Thoracic aorta (tissue), 2 donors: ENCODE results near the gene EPHX1. TPM values are rescaled to one million over a fixed set of nuclear protein-coding genes. Genes with fewer than 3 reads are reported as not detected.

Source experiments
- ATAC-seq: fragments of 150-250 bp; one replicate; pipeline ENCODE4 v1.8.0; 2017; ENCODE audit warnings: low read depth; ENCODE audit not compliant: insufficient number of reproducible peaks, low FRiP score
- DNase-seq: peaks from one replicate; pipeline ENCODE4 v3.0.0-alpha.2; 2020; ENCODE audit warnings: low spot score
- H3K27ac ChIP-seq, 2 donors: fragments of 200-600 bp; sonication (generic); 1 replicate in 1 of 2; 2 replicates in 1 of 2; pipeline ENCODE4 v1.5.1; 2016; ENCODE audit warnings: mild to moderate bottlenecking in 2 of 2, moderate library complexity in 2 of 2
- H3K27me3 ChIP-seq: fragments of 200-600 bp; sonication (generic); replicated peaks from 2 replicates; pipeline ENCODE4 v1.6.0; 2016; ENCODE audit warnings: mild to moderate bottlenecking; ENCODE audit not compliant: insufficient read depth
- H3K36me3 ChIP-seq: fragments of 200-600 bp; sonication (generic); one replicate; pipeline ENCODE4 v1.5.1; 2016
- H3K4me1 ChIP-seq, 2 donors: fragments of 200-600 bp; sonication (generic); 1 replicate in 1 of 2; 2 replicates in 1 of 2; pipeline versions ENCODE4 v1.5.1 to v1.6.0; 2016; ENCODE audit warnings: low read depth in 2 of 2, mild to moderate bottlenecking in 1 of 2; ENCODE audit not compliant: control insufficient read depth in 1 of 2
- H3K4me3 ChIP-seq: fragments of 200-600 bp; sonication (generic); 2 replicates; pipeline ENCODE4 v1.5.1; 2016; ENCODE audit warnings: mild to moderate bottlenecking
- H3K9me3 ChIP-seq: fragments of 200-600 bp; sonication (generic); 2 replicates; pipeline ENCODE4 v1.5.1; 2016
- total RNA-seq, 2 donors: library from RNA; depleted of rRNA; stranded (reverse); fragments of >200 nt; gene quantifications; one replicate each; pipeline versions ENCODE4 v1.1.0 to v1.2.3, GENCODE V29; 2016
- TF ChIP-seq, protein P1 (sequence below): fragments of 200-600 bp; sonication (generic); IDR thresholded peaks from one replicate; pipeline ENCODE4 v1.5.1; 2019; ENCODE audit warnings: antibody characterized with exemption

Gene EPHX1
- total RNA-seq, 2 donors from 2014 or later: 58.9 to 77.6 TPM

DNA sequence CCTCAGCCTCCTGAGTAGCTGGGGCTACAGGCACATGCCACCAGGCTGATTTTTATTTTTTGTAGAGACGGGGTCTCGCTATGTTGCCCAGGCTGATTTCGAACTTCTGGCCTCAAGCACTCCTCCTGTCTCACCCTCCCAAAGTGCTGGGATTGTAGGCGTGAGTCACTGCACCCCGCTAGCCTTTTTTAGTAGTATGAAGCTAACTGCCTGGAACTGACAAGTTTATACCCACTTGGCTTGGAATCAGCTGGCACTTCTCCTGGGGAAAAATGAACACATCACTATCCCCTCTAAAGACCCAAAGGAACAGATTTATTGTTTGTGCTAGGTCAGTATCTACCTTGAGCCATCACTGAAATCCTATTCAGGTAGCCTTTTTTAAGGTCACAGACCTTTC, 53.2 kb downstream of the EPHX1 start:
- peak overlapping the region; percentile 51 to 58 for H3K27ac ChIP-seq
- peaks cover 9 to 26% of the 10 kb centered on the region in 2 donors for H3K4me1 ChIP-seq
- DNase-seq (no peak), ATAC-seq (no peak)
- H3K27me3 ChIP-seq: no peaks in the 10 kb centered on the region
- TF ChIP-seq, protein P1, sequence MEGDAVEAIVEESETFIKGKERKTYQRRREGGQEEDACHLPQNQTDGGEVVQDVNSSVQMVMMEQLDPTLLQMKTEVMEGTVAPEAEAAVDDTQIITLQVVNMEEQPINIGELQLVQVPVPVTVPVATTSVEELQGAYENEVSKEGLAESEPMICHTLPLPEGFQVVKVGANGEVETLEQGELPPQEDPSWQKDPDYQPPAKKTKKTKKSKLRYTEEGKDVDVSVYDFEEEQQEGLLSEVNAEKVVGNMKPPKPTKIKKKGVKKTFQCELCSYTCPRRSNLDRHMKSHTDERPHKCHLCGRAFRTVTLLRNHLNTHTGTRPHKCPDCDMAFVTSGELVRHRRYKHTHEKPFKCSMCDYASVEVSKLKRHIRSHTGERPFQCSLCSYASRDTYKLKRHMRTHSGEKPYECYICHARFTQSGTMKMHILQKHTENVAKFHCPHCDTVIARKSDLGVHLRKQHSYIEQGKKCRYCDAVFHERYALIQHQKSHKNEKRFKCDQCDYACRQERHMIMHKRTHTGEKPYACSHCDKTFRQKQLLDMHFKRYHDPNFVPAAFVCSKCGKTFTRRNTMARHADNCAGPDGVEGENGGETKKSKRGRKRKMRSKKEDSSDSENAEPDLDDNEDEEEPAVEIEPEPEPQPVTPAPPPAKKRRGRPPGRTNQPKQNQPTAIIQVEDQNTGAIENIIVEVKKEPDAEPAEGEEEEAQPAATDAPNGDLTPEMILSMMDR: no peak
- no peak overlapping the region for H3K4me3 ChIP-seq
- peaks cover 62% of the 10 kb centered on the region for H3K36me3 ChIP-seq
- H3K9me3 ChIP-seq: no peaks in the 10 kb centered on the region

GRCh38 chr1:225865514-225865913, 55.6 kb downstream of the EPHX1 start:
- Histone ChIP-seq H3K27me3 (no peaks in the 10 kb centered on the region), H3K4me3 (no peak overlapping the region), H3K36me3 (peaks cover 60% of the 10 kb centered on the region), H3K4me1 (peaks cover 9 to 26% of the 10 kb centered on the region in 2 donors), H3K27ac (no peak overlapping the region), H3K9me3 (no peaks in the 10 kb centered on the region)
- TF ChIP-seq, protein P1: no peak
- ATAC-seq (no peak), DNase-seq (no peak)

DNA sequence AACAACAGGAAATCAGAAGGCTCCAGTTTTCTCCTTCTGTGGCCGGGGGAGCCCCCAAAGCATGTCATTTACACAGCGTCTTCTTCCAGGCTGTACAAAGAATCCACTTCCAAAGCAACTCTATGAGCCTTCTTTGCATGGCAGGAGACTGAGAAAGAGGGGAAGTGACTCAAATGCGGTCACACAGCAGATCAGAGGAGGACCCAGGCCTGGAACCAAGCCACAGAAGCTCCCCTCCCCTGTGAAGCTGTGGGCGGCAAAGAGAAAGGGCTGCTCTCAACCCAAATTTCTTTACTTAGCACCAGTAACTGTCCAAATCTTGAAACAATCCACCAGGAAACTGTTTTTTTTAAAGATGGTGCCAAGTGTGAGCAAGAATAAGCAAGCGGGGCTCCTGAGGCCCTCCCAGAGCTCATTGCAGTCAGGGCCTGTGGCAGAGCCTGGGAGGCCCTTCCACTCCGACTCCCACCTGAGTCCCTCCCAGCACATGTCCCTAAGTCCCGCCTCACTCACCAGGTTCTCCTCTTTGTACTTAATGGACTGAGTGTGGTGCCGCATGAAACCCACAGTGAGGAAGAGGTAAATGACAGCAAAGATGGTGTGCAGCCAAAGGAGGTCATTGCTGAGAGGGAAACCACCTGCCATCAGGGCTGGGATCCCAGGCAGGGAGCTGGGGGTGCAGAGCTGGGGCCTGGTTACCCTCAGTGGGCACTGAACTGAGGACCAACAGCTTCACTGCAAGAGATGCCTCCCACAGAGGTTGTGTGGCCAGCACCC, 56.3 kb downstream of the EPHX1 start:
- Histone ChIP-seq H3K36me3 (peaks cover 60% of the 10 kb centered on the region), H3K4me3 (no peak overlapping the region), H3K27ac (no peak overlapping the region), H3K27me3 (no peaks in the 10 kb centered on the region), H3K9me3 (no peaks in the 10 kb centered on the region), H3K4me1 (peaks cover 9 to 26% of the 10 kb centered on the region in 2 donors)
- TF ChIP-seq, protein P1: no peak
- DNase-seq (no peak), ATAC-seq (no peak)

DNA sequence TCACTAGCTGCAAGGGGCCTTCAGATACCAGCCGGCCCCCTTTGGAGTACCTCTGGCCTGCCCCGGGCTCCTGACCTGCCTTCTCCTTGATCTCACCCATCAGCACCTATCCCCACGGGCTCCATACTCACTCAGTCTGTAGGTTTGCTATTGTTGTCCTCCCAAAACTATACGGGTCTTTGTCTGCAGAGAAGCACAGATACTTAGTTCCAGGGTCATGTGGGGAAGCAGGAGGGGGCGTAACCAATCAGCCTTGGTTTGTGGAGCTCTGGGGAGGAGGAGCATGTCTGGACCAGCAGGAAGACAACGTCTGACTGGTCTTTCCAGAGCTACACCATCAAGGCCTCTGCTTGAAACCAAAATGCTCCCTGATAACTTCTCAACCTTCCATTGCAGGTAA, 57.1 kb downstream of the EPHX1 start:
- no peaks in the 10 kb centered on the region for H3K27me3 ChIP-seq
- H3K9me3 ChIP-seq: no peaks in the 10 kb centered on the region
- TF ChIP-seq, protein P1: no peak
- peaks cover 52% of the 10 kb centered on the region for H3K36me3 ChIP-seq
- peaks cover 9 to 26% of the 10 kb centered on the region in 2 donors for H3K4me1 ChIP-seq
- no peak for ATAC-seq
- no peak overlapping the region for H3K4me3 ChIP-seq
- H3K27ac ChIP-seq: no peak overlapping the region
- no peak for DNase-seq

DNA sequence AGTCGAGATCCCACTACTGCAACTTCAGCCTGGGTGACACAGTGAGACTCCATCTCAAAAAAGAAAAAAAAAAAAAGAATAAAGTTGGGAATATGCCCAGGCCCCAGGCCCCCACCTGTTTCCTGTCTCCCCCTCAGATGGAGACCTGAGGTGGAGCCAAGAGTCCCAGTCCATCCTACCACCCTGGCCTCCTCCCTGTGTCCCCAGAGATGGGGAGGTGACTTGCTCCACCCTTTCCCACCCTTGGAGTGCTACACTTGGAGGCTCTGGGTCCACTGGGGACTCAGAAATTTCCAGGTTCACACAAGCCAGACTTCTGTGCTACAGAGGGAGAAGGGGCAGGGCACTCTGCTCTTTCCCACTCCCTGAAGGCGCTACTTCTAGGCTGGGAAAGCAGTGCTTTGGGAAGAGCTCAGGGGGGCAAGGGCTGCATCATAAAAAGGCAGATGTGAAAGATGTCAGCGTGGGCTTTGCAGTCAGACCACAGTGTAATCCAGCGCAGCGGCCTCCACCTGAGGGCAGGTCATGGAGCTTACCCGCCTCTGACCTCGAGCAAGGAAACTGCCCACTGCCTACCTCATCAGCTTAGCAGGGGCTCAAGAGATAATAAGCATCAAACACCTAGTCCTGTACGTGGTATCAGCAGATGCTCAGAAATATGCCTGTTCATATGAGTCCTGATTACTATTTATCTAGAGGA, 58.9 kb downstream of the EPHX1 start:
- Histone ChIP-seq H3K27me3 (no peaks in the 10 kb centered on the region), H3K4me3 (no peak overlapping the region), H3K4me1 (peaks cover 0 to 15% of the 10 kb centered on the region in 2 donors), H3K36me3 (peaks cover 53% of the 10 kb centered on the region), H3K9me3 (no peaks in the 10 kb centered on the region), H3K27ac (no peak overlapping the region)
- TF ChIP-seq, protein P1: no peak
- no peak for DNase-seq
- no peak for ATAC-seq
